Epithelial cell of esophagus (primary cell): ENCODE measurements around the gene TNPO2.
"Not testable (repeated sequence)": the region's sequence is repeated elsewhere in the genome, so short reads cannot be mapped to it uniquely, and the experiment has no call there.

Experiments
- DNase-seq: peaks from one replicate; pipeline ENCODE4 v3.0.0; 2010; ENCODE audit warnings: low read depth
- H3K4me3 ChIP-seq: 2 replicates; pipeline ENCODE4 v1.5.1; 2011; ENCODE audit warnings: mild to moderate bottlenecking, low read length, control low read depth
- TF ChIP-seq, protein P1 (sequence below): IDR thresholded peaks from 2 replicates; pipeline ENCODE4 v1.5.1; 2011; ENCODE audit warnings: low read depth, mild to moderate bottlenecking, low read length, control low read depth, inconsistent platforms; ENCODE audit not compliant: insufficient read depth; ENCODE audit errors: missing control alignments

The TNPO2 gene

GRCh38 chr19:12715929-12716328, 7.8 kb downstream of the TNPO2 start:
- H3K4me3 ChIP-seq, result no peak overlapping the region
- DNase-seq, result no peak
- TF ChIP-seq, protein P1, sequence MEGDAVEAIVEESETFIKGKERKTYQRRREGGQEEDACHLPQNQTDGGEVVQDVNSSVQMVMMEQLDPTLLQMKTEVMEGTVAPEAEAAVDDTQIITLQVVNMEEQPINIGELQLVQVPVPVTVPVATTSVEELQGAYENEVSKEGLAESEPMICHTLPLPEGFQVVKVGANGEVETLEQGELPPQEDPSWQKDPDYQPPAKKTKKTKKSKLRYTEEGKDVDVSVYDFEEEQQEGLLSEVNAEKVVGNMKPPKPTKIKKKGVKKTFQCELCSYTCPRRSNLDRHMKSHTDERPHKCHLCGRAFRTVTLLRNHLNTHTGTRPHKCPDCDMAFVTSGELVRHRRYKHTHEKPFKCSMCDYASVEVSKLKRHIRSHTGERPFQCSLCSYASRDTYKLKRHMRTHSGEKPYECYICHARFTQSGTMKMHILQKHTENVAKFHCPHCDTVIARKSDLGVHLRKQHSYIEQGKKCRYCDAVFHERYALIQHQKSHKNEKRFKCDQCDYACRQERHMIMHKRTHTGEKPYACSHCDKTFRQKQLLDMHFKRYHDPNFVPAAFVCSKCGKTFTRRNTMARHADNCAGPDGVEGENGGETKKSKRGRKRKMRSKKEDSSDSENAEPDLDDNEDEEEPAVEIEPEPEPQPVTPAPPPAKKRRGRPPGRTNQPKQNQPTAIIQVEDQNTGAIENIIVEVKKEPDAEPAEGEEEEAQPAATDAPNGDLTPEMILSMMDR, result no peak

- no peak overlapping the region for H3K4me3 ChIP-seq
- TF ChIP-seq, protein P1, result no peak
- no peak for DNase-seq
Observed at GRCh38 chr19:12715102-12715501, 8.6 kb downstream of the TNPO2 start.

DNA sequence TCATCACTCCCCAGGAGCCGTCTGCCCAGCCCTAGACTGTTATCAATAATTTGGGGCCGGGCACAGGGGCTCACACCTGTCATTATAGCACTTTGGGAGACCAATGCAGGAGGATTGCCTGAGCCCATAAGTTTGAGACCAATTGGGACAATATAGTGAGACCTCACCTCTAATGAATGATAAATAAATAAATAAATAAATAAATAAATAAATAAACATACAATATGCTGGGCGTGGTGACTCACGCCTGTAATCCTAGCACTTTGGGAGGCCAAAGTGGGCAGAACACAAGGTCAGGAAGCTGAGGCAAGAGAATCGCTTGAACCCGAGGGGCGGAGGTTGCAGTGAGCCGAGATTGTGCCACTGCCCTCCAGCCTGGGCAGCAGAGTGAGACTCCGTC, 10.4 kb downstream of the TNPO2 start:
- DNase-seq, H3K4me3 ChIP-seq: not testable (repeated sequence)

- not testable (repeated sequence) for DNase-seq, H3K4me3 ChIP-seq
Observed at GRCh38 chr19:12712077-12712476, 11.7 kb downstream of the TNPO2 start.

DNA sequence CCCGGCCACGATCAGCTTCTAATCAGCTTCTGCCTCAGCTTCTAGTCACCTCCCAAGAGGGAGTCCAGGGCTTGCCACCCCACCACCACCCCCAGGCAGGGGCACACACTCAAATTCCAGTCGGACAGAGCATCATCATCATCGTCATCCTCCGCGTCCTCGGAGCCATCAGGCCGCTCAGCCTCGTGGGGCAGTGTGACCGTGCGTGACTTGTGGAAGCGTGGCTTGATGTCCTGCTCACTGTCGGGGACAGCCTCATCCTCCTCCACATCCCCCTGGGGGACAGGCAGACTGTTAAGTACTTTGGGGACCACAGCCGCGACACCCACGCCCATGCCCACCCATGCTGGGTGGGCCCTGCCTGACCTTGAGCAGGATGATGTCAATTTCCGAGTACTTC, 12.5 kb downstream of the TNPO2 start:
- TF ChIP-seq, protein P1, result no peak
- no peak for DNase-seq
- no peak overlapping the region for H3K4me3 ChIP-seq

- no peak for DNase-seq
- TF ChIP-seq, protein P1, result no peak
- no peak overlapping the region for H3K4me3 ChIP-seq
Observed at GRCh38 chr19:12708641-12709040, 15.1 kb downstream of the TNPO2 start.

- no peak overlapping the region for H3K4me3 ChIP-seq
- no peak for DNase-seq
- TF ChIP-seq, protein P1, result no peak
Observed at GRCh38 chr19:12706332-12706718, 17.4 kb downstream of the TNPO2 start.

- no peak overlapping the region for H3K4me3 ChIP-seq
- no peak for DNase-seq
- TF ChIP-seq, protein P1, result no peak
Observed at GRCh38 chr19:12705654-12706331, 17.9 kb downstream of the TNPO2 start.
